HG03520 (cell line): ENCODE measurements around the gene FAT1.

Experiments used
- ATAC-seq: cut with Tn5 transposase; IDR thresholded peaks from one replicate; pipeline ENCODE4 v1.9.1; 2021; ENCODE audit warnings: mild to moderate bottlenecking, moderate library complexity; ENCODE audit not compliant: unreplicated experiment

The FAT1 gene

GRCh38 chr4:186581421-186581820 lies 142.2 kb downstream of the FAT1 start:
- no peak for ATAC-seq

- ATAC-seq = no peak
Measured at GRCh38 chr4:186580669-186581068, 143.0 kb downstream of the FAT1 start.

DNA sequence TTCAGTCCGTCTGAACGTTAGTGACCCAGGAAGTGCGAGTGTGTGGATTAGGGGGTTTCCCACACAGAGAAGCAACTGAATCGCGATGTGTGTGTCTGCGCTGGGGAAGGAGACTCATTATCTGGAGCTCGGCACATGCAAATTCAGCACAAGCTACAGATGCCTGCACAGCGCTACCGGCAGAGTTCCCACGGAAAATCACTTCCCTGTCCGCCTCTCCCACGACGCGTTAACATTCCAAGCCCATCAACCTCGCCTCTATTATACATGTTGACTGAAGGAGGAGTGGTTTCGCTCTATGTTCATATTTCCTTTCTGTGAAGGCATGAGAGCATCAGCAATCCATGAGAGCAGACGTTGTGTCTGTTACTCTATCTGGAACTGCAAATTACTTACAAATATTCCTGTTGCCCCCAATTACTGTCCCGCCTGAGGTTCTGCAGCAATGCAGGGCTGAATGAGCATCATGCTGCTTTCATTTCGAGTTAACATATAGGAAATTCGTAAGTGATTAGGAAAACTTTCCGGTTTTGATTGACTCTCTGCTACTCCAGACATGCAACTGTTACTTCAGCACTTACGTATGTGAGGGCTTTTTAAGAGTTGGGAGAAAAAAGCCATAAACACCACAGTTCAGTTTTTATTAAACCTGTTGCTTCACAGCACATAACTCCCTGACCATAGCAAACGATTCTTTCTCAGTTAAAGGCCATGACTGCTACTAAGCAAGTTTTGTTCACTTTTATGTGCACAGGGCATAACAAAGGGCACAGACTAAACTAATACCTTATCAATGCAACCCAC lies 153.3 kb downstream of the FAT1 start:
- ATAC-seq = no peak

- ATAC-seq = no peak
Measured at GRCh38 chr4:186569533-186570192, 154.0 kb downstream of the FAT1 start.

DNA sequence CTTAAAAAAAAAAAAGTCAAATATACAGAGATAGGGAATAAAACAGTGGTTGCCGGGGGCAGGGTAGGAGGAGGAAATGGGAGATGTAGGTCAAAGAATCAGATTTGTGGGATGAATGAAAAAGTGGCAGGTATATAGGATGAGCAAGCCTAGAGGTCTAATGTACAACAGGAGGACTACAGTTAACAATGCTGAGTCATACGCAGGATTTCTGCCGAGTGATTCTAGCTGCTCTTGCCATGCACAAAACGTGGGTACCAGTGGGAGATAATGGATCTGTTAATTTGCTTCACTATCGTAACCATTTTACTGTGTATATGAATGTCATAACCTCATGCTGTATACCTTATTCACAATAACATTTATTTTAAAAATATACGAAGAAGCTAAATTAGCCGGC lies 157.6 kb downstream of the FAT1 start:
- ATAC-seq = no peak

DNA sequence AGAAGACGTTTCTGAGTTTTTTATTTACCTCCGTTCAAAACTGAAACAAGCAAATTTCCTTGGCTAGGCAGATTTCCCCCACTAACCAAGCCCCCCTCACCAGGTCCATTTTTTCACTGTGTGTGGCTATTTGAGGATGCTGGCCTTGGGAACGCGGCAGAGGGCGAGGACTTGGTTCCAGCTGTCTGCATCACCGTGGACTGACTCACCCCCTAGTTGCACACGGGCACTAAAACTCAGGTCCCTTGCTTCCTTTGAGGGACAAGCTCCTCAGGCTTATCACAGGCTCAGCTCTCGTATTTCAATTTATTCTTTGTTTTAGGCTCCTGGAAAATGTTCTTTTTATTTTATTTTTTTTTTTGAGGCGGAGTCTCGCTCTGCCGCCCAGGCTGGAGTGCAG lies 159.9 kb downstream of the FAT1 start:
- no peak for ATAC-seq

- ATAC-seq = no peak
Measured at GRCh38 chr4:186561748-186562147, 161.9 kb downstream of the FAT1 start.

DNA sequence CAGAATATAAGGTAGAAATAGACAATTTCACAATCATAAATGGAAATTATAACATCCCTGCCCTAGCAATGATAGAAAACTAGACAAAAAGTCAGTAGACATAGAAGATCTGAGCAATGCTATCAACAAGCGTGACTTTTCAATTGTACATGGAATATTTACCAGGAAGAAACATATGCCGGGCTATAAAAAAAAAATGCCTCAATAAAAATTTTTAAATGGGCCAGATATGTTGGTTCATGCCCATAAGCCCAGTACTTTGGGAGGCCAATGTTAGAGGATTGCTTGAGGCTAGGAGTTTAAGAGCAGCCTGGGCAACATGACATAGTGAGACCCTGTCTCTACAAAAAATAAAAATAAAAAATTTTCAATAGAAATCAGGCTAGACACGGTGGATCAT lies 163.0 kb downstream of the FAT1 start:
- ATAC-seq = no peak

DNA sequence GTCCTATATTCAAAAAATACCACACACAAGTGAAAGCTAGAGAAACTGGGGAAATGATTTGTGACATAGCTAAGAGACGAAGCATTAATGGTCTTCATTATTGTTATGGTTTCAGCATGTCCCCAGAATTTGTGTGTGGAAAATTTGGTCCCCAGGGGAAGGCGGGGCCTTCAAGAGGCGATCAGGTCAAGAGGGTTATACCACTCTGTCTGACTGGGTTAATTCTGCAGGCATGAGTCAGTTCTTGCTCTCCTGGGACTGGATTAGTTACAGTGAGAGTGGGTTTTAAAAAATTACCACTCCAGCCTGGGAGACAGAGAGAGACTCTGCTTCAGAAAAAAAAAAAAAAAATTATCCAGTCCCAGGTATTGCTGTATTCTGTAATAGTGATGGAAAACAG lies 166.2 kb downstream of the FAT1 start:
- ATAC-seq = no peak

- no peak for ATAC-seq
Measured at GRCh38 chr4:186557061-186557460, 166.6 kb downstream of the FAT1 start.

- no peak for ATAC-seq
Measured at GRCh38 chr4:186554914-186555827, 168.5 kb downstream of the FAT1 start, which contains the start of gene MTNR1A. MTNR1A (minus strand) TSS chr4:186555567; CDS start chr4:186555365, 202 bp downstream.

DNA sequence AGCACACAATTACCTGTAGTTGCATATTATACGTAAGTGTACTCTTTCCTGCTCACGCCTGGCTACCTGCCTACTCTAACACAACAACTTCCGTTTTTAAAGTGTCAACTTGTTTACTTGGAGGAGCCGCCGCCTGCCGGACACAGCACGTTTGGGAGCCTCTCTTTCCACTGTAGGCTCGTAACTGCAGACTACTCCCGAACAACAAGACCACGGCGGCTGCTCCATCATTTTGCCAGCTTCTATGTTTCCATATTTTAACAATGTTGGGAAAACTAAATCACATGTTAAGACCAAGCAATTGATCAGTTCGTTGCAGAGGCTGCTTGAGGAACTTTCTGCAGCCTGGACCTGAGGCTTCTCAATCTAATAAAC lies 169.1 kb downstream of the FAT1 start:
- no peak for ATAC-seq

- ATAC-seq = no peak
Measured at GRCh38 chr4:186553717-186554116, 169.9 kb downstream of the FAT1 start.

DNA sequence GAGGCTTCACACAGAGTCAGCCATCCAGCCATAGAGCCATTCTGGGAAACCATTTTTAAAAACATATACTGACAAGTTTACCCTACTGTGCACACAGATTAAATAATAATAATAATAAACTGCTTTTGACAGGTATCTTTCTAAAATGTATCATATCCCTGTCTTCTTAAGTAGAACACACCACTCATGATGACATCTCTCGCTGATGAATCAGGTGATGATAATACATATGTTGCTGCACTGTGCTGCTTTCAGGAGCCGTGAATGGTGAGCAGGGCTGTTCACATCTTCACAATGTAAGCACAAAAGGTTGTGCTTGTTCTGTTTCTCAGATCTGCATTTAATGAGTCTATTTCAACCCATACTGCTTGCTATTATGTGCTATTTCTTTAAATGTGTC lies 171.8 kb downstream of the FAT1 start:
- no peak for ATAC-seq

DNA sequence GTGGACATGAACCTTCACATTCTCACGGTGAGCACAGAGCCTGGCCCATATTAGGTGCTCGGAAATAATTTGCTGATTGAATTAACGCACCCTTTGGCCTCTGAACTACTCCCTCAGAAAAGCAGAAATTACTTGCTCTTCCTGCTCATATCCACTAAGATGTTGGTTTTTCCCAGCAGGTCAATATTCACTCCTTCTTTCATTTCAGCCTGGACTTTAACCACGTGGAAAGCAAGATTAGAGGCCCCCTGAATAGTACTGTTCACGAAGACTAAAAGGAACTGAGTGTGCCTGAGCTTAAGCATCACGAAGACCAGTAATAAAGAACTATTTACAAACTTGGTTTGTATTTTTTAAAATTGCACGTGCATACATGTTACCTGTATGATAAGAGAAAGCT lies 178.2 kb downstream of the FAT1 start:
- no peak for ATAC-seq

DNA sequence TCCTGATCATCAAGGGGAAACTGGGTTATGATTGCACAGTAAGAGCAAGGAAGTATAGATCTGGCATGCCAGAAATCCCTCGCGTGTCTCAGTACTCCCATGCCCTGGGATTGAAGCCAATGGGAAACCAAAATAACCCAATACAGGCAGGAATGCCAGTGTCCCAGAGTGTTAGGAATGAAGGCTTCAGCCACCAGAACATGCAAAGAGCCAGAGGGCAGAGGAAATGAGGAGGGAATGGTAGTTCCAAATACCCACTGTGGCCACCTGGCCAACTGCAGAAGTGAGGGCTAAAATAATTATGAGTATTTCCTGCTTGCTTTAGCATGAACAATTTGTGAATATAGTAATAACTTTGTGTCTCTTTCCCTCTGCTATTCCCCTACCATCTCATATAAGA lies 180.4 kb downstream of the FAT1 start:
- no peak for ATAC-seq

DNA sequence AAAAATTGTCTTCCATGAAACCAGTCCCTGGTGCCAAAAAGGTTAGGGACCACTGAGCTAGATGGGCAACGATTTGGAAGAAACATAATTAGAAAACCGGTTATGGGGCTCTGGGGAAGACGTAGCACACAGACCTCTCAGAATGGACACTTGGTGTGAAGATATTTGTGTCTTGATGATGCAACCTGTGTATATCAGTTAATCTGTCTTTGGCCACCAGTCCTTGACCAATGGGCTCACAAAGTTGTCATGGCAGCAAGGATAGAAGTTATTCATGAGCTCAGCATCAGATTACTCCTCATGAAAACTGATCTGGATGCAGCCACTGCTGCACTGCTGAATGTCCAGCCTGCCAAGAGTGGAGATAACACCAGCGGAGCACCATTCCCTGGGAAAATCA lies 181.9 kb downstream of the FAT1 start:
- ATAC-seq = no peak

- no peak for ATAC-seq
Measured at GRCh38 chr4:186537843-186538521, 185.7 kb downstream of the FAT1 start.
